ENCODE results near the gene DMAC2.
"Not testable (repeated sequence)": the region's sequence is repeated elsewhere in the genome, so short reads cannot be mapped to it uniquely, and the experiment has no call there.

Gene DMAC2

DNA sequence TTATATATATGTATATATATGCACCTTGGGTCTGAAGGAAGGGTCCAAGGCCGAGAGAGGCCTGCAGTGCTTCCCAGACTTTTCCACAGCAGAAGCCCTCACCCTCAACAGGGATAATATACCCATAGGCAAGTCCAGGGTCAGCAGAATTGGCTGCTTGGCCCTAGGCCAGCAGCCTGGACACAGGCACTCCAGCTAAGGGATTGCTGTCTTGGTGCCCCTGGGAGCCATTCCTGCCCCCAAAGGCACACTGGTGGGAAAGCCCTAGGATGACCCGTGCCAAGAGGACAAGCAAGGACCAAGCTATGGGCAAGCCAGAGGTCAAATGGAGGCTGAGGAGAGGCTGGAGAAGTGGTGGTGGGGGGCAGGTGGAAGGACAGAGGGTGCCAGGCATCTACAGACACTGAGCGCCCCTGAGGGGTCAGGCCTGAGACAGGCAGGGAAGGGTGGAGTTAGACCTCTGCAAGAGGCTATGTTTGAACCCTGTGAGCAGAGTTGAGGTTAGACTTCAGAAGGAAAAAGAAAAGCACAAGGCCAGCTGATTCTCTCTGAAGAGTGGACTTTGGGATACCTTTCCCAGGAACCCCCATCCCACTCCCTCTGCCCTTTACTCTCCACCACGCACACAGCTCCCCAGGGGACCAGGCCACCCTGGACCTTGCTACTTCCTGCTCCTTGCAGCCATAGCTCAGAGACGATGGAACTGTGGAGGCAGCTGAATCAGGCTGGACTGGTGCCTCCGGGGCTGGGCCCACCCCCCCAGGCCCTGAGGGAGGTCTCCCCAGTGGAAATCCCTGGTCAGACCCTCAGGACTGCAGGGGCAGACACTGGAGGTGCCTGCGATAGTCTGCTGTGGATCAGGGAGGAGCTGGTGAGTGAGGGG is 3.0 kb upstream of the DMAC2 start, which contains the start of gene ERICH4:
ERICH4 (plus strand) TSS at position 684 of the 883 bp plus-strand sequence; CDS start at position 698, 14 bp downstream.
- DNase-seq = no peak

DNA sequence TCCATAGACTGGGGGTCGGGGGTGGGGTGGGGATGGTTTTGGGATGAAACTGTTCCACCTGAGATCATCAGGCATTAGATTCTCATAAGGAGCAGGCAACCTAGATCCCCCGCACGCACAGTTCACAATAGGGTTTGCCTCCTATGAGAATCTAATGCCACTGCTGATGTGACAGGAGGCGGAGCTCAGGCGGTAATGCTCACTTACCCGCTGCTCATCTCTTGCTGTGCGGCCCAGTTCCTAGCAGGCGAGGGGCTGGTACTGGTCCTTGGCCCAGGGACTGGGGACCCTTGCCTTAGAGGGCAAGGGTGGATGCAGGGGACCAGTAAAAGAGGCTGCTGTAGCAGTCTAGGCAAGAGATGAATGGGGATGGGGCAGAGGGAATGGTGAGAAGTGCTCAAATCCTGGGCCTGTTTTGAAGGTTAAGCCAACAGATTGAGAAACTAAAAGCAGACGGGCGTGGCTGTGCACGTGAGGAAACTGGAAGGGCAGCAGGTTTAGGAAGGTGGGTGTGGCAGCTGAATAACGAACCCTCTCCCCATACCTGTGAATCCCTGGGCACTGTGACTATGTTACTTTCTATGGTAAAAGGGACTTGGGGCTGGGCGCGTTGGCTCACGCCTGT is 1.7 kb upstream of the DMAC2 start:
- no peak for DNase-seq

DNA sequence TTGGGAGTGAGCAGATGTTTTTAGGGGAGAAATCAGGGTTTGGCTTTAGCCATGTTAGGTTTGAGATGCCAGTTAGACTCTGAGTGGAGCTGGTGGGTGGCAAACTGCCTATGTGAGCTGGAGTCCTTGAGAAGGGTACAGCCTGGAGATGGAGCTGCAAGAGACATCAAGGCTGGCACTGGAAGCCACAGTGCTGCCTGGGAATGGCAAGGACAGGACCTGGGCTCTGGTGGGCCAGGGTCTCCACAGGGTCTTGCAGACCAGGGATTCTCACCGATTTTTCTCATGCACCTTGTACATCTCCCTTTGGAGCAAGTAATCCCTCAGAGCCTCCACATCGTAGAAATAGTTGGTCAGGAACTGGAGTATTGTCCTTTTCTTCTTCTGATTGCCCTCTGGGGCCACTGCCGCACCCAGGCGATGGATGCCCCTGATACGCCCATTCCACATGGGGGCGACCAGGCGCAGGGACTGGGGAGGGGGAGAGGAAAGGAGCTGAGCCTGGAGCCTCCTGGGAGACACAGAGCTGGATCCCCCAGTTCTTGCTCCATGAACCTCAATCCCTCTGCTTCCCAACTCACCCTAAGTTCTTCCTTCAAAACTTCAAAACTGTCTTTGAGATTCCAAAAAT is 1.7 kb downstream of the DMAC2 start:
- no peak for DNase-seq

DNA sequence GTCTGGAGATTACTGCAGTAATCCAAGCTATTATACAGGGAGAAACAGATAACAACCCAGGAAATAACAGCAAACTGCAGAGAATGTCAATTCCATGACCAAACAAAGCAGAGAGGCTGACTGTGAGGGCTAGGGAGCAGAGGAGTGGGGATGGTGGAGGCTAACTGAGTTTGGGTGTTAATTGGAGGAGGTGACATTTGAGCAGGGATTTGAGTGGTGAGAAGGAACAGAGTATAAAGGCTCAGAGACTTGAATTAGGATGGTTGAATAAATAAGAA is 3.1 kb downstream of the DMAC2 start:
- DNase-seq = no peak

GRCh38 chr19:41435936-41436673 is 3.6 kb downstream of the DMAC2 start:
- DNase-seq = no peak

DNA sequence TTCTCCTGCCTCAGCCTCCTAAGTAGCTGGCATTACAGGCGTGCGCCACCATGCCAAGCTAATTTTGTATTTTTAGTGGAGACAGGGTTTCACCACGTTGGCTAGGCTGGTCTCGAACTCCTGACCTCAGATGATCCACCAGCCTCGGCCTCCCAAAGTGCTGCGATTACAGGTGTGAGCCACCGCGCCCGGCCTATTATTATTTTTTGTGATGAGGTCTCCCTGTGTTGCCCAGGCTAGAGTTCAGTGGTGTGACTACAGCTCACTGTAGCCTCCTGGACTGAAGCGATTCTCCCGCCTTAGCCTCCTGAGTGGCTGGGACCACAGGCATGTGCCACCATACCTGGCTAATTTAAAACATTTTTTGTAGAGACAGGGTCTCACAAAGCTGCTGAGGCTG is 4.3 kb downstream of the DMAC2 start:
- DNase-seq = not testable (repeated sequence)

- DNase-seq = no peak
These were observed 5.3 kb downstream of the DMAC2 start for GRCh38 chr19:41434450-41434849.

GRCh38 chr19:41433171-41433570 is 6.5 kb downstream of the DMAC2 start:
- DNase-seq = no peak

- no peak for DNase-seq
These were observed 8.0 kb downstream of the DMAC2 start for GRCh38 chr19:41431426-41432386.

DNA sequence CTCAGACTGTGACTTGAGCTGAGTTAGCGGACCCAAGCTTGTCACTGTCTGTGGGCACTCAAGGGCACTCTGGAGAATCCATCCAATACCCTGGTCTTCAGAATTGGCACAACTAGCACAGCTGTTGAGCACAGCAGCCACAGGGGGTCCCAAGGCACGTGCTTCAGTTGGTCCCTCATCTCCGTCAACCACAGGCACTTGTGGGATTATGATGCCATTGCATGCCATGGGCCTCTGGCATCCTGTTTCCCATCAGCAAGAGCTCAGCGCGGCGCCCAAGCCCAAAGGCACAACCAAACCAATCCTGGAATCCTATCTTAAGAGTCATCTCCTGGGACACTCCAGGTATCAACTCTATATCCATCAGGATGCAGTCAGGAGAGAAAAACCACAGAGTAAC is 8.8 kb downstream of the DMAC2 start:
- DNase-seq = no peak

DNA sequence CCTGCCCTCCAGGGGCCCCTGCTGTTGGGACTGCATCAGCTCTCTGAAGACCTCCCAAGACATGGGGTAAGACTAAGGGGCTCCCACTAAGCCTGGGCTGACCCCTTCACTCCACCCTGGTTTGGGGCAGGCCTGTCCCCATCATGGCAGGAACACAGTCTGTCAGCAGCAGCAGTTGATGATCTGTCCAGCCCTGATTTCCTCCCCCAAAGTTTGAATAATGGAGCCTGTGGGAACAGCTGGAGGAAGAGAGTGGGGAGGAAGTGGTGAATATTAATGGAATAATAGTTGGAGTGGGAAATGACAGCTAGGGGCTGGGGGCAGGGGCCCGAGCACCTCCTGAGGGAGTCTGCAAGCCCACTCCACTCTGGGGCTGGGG is 11.2 kb downstream of the DMAC2 start:
- DNase-seq = no peak

- peak in 1 of 2 experiments; percentile 12 for DNase-seq
These were observed 11.8 kb downstream of the DMAC2 start for GRCh38 chr19:41427647-41428480.

DNA sequence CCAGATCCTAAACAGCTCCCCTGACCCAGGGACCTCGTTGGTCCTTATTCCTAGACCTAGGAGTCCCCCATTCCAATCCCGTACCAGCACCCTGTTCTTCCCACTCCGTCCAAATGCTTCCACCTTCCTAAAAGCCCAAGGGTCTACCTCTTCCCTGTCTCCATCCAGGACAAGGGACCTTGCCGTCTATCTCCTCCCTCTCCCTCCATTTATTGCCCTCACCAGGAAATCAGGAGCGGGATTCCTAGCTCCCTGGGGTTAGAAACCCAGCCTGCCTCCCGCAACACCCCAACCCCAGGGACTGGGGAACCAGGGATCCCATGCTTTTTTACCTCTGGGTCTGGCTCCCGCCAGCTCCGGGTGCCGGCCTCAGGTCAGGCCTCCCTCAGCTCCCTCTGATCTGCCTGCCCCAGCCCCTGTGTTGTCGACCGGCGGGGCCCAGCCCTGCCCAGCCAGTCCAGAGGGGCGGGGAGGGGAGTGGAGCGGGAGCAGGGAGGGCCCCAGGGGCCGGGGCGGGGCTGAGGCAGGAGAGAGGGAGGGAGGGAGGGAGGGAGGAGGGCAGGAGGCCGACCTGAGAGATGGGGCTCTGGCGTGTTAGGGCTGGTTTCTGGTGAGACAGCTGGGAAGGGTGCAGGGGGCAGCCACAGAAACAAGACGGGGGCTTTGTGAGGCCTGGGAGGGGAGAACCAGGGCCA is 12.6 kb downstream of the DMAC2 start, which contains the start of gene B3GNT8:
B3GNT8 (minus strand) TSS at position 423 of the 695 bp plus-strand sequence. CDS start 596 bp downstream, outside the sequence.
- peak; percentile 10 to 50 for DNase-seq

GRCh38 chr19:41426116-41426841 is 13.4 kb downstream of the DMAC2 start:
- DNase-seq = no peak

DNA sequence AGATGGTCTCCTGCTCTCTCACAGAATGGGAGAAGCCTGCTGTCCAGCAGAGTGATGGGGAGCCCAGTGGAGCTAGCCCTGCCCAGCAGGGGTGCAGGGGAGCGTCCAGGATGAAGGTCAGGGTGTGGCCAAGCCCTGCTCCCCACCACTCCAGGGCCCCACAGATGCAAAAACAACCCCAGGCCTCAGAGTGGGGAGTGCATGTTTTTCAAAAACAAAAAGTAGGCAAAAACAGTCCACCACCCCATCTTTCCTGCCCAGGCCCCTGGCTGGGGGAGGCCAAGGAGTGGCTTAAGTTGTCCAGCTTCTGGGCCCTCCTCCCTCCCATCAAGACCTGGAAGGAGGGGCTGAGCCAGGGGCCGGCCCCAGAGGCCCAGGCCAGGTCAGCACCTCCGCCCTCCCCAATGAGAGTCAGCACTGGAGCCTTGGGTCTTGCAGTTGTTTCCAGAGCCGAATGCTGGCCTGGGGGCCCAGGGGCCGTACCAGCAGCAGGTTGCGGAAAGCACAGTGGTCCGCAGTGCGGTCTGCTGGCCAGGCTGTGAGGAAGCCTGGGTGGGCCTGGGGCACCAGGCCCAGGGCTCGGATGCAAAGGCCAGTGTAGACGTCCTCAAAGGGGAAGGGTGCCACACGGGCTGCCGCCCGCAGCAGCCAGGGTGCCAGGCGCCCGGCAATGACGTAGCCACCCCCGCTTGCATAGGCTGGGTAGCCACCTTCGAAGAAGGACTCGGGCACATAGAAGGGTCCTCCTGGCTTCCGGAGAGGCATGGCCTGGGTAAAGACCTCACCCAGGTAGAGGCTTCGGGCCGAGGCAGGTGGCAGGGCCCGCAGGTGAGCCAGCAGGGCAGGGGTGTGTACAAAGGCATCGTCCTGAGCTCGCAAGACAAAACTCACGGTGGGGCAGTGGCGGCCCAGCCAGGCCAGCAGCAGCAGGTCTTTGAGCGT is 14.3 kb downstream of the DMAC2 start:
- DNase-seq = no peak

DNA sequence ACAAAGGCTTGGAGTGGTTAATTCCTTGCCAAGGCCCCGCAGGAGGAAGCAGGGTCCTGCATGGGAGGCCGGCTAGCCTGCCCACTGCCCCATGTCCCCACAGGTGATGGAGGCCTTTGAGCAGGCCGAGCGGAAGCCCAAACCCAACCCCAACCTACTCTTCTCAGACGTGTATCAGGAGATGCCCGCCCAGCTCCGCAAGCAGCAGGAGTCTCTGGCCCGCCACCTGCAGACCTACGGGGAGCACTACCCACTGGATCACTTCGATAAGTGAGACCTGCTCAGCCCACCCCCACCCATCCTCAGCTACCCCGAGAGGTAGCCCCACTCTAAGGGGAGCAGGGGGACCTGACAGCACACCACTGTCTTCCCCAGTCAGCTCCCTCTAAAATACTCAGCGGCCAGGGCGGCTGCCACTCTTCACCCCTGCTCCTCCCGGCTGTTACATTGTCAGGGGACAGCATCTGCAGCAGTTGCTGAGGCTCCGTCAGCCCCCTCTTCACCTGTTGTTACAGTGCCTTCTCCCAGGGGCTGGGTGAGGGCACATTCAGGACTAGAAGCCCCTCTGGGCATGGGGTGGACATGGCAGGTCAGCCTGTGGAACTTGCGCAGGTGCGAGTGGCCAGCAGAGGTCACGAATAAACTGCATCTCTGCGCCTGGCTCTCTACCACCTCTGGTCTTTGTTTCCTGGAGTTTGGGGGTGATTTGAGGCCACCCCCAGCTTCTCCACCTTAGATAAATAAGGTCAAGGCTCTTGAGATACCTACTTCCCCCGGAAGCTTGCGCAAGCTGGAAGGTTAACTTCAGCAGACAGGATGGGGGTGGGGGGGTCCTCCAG is 15.2 kb downstream of the DMAC2 start:
- no peak for DNase-seq

DNA sequence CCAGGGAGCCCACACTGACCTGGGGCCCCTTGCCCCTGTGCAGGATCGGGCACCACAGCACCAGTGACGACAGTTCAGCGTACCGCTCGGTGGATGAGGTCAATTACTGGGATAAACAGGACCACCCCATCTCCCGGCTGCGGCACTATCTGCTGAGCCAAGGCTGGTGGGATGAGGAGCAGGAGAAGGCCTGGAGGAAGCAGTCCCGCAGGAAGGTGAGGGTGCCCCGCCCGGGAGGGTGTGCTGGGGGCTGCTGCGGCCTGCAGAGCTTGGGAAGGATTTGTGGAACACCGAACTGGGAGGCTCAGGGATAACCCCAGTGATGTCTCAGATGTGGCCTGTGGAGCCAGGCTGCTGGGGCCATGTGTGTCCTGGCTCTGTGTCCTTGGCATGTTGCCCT is 16.8 kb downstream of the DMAC2 start:
- DNase-seq = no peak

DNA sequence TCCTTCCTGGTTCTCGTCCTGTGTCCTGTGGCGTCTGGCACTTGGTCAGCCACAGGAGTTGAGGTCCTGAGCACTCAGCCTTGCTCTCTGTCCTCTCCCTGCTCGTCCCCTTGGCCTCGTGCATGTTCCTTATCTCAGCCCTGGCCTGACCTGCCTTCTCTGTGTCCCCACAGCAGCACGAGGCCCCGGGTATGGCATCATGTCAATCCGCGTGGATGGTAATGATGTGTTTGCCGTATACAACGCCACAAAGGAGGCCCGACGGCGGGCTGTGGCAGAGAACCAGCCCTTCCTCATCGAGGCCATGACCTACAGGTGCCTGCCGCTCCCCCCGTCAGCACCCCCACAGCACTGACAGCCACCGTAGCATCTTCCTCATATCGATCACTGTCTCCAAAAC is 17.3 kb downstream of the DMAC2 start:
- no peak for DNase-seq

All from stimulated activated CD4-positive, alpha-beta T cell treated with anti-CD3 and anti-CD28 coated beads, Interleukin-4, amount 100 ng/mL, for 4 hours (primary cell).